GM21367 (cell line): Measurements from ENCODE around the gene PLCH2.

ENCODE experiments used
- ATAC-seq: cut with Tn5 transposase; IDR thresholded peaks from one replicate; pipeline ENCODE4 v1.9.1; 2021; ENCODE audit not compliant: unreplicated experiment

Gene PLCH2

GRCh38 chr1:2512862-2513421, 36.9 kb downstream of the PLCH2 start:
- ATAC-seq, result no peak

GRCh38 chr1:2513939-2514652, 38.0 kb downstream of the PLCH2 start:
- ATAC-seq, result no peak

- ATAC-seq, result no peak
These were observed 39.0 kb downstream of the PLCH2 start for GRCh38 chr1:2514863-2515762.

- ATAC-seq, result no peak
These were observed 39.6 kb downstream of the PLCH2 start for GRCh38 chr1:2515763-2516080.

GRCh38 chr1:2516124-2516523, 40.0 kb downstream of the PLCH2 start:
- ATAC-seq, result no peak

- no peak for ATAC-seq
These were observed 40.9 kb downstream of the PLCH2 start for GRCh38 chr1:2516946-2517345.

GRCh38 chr1:2517966-2518365, 41.9 kb downstream of the PLCH2 start:
- ATAC-seq, result no peak

- no peak for ATAC-seq
These were observed 42.4 kb downstream of the PLCH2 start for GRCh38 chr1:2518528-2518927.

- no peak for ATAC-seq
These were observed 43.1 kb downstream of the PLCH2 start for GRCh38 chr1:2519029-2519685.

- no peak for ATAC-seq
These were observed 43.6 kb downstream of the PLCH2 start for GRCh38 chr1:2519729-2520128.

GRCh38 chr1:2520206-2520605, 44.1 kb downstream of the PLCH2 start:
- no peak for ATAC-seq

- no peak for ATAC-seq
These were observed 44.7 kb downstream of the PLCH2 start for GRCh38 chr1:2520806-2521205.

- ATAC-seq, result no peak
These were observed 46.1 kb downstream of the PLCH2 start for GRCh38 chr1:2522230-2522629.

- ATAC-seq, result no peak
These were observed 47.3 kb downstream of the PLCH2 start for GRCh38 chr1:2523191-2523890.

- ATAC-seq, result no peak
These were observed 48.0 kb downstream of the PLCH2 start for GRCh38 chr1:2523891-2524609.

GRCh38 chr1:2525572-2525919, 49.5 kb downstream of the PLCH2 start:
- ATAC-seq, result no peak

- ATAC-seq, result peak; percentile 77
These were observed 50.1 kb downstream of the PLCH2 start, which contains the start of gene PANK4 for GRCh38 chr1:2525920-2526823. Gene PANK4, minus strand, starts transcription at chr1:2526596. Its CDS starts 9 bp downstream, at chr1:2526587.

GRCh38 chr1:2526824-2527555, 50.9 kb downstream of the PLCH2 start:
- ATAC-seq, result peak; percentile 6

- no peak for ATAC-seq
These were observed 51.4 kb downstream of the PLCH2 start for GRCh38 chr1:2527556-2527860.
